Progenitor cell of endocrine pancreas (in vitro differentiated cells): ENCODE results near the gene ZSCAN25. TPM values are rescaled to one million over a fixed set of nuclear protein-coding genes. Genes with fewer than 3 reads are reported as not detected.
"Not testable (repeated sequence)": the region's sequence is repeated elsewhere in the genome, so short reads cannot be mapped to it uniquely, and the experiment has no call there.

ENCODE experiments used
- DNase-seq: peaks from one replicate; pipeline ENCODE4 v3.0.0; 2021; ENCODE audit warnings: low spot score; ENCODE audit not compliant: unreplicated experiment
- H3K27ac Mint-ChIP-seq: 2 replicates; pipeline ENCODE4 v1.8.0; 2021; ENCODE audit warnings: mild to moderate bottlenecking, moderate library complexity, mixed read lengths
- H3K27me3 Mint-ChIP-seq: 2 replicates; pipeline ENCODE4 v1.8.0; 2021; ENCODE audit warnings: mixed read lengths
- H3K36me3 Mint-ChIP-seq: 2 replicates; pipeline ENCODE4 v1.8.0; 2022; ENCODE audit warnings: mixed read lengths; ENCODE audit not compliant: insufficient read depth
- H3K4me1 Mint-ChIP-seq: 2 replicates; pipeline ENCODE4 v1.8.0; 2021; ENCODE audit warnings: low read depth, mixed read lengths
- H3K4me3 Mint-ChIP-seq: 2 replicates; pipeline ENCODE4 v1.8.0; 2021; ENCODE audit warnings: low read depth, mild to moderate bottlenecking, moderate library complexity, mixed read lengths
- H3K9me3 Mint-ChIP-seq: 2 replicates; pipeline ENCODE4 v1.8.0; 2021; ENCODE audit warnings: low read depth, mixed read lengths
- CTCF ChIP-seq: fragments of 200-600 bp; sonication (generic); IDR thresholded peaks from one replicate; pipeline ENCODE4 v1.5.0; 2021; ENCODE audit warnings: antibody characterized with exemption, mild to moderate bottlenecking; ENCODE audit not compliant: unreplicated experiment
- long read RNA-seq: library from polyadenylated mRNA; unstranded; transcript quantifications from one replicate; pipeline ENCODE4 v2.0.0, GENCODE V29; 2020
- total RNA-seq: library from RNA; stranded (reverse); gene quantifications from 2 replicates; pipeline ENCODE4 v1.2.1, GENCODE V29; 2021

ZSCAN25 gene
- 26.4 and 27.9 TPM in 2 replicates for total RNA-seq
- long read RNA-seq, full-length matches to known transcripts = 14 of 36 reads
- long read RNA-seq, partial matches to known transcripts = 2 of 36 reads
- long read RNA-seq, other reads (novel, unspliced or antisense) = 20 of 36 reads

DNA sequence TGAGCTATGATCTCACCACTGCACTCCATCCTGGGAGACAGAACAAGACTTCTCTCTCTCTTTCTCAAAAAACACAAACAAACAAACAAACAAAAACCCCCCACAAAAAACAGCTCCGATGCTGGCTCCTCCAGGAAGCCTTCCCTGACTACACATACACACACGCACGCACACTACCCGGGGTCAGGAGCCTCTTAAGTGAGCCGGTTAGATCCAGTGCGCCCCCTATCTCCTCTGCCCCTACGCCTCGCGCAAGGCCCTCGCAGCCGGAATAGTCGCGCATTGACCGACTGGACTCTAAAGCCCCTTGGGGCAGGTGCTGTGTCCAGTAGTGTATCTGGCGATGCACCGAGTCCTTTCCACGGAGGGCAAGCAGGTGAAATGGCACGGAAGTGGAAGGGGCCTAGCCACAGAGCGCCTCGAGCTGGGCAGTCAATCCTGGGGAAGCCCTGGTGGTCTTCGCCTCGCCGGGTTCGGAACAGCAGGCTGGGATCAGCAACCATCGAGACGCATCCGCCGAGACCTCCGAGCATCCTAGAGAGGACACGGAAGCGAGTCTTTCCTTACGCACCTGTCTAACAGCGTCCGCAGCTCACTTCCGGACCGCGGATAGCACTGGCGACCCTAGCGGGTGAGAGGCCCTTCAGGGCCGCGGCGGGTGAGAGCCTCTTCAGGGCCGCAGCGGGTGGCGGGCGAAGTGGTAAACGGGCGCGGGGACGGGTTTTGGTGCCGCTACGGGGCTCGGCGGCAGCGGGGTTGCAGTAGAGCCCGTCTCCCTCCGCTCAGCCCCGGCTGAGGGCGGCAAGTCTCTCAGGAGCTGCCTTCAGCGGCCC, at the start of gene ZSCAN25:
Gene ZSCAN25, plus strand, starts transcription at position 588 of the 833 bp plus-strand sequence. CDS start 2,661 bp downstream, outside the sequence.
- peak; percentile 82 for DNase-seq
- peak within 1 kb of the TSS; percentile 98 for H3K27ac Mint-ChIP-seq
- TF ChIP-seq CTCF = peak; percentile 51
- peaks cover 16% of the 10 kb centered on the region for H3K4me1 Mint-ChIP-seq
- H3K27me3 Mint-ChIP-seq = no peaks in the 10 kb centered on the region
- H3K36me3 Mint-ChIP-seq = peaks cover 12% of the 10 kb centered on the region
- no peaks in the 10 kb centered on the region for H3K9me3 Mint-ChIP-seq
- peak within 1 kb of the TSS; percentile 92 for H3K4me3 Mint-ChIP-seq

DNA sequence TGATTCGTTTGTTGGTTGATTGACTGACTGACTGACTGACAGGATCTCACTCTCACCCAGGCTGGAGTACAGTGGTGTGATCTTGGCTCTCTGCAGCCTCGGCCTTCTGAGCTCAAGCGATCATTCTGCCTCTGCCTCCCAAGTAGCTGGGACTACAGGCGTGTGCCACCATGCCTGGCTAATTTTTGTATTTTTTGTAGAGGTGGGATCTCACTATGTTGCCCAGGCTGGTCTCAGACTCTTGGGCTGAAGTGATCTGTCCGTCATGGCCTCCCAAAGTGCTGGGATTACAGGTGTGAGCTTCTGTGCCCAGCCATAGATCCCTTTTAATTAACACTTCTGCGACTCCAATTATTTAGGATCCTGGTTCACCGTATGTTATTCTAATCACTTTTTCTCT, 48.0 kb upstream of the ZSCAN25 start:
- H3K27ac Mint-ChIP-seq, H3K4me3 Mint-ChIP-seq, DNase-seq, H3K9me3 Mint-ChIP-seq, H3K4me1 Mint-ChIP-seq, H3K27me3 Mint-ChIP-seq: not testable (repeated sequence)
- peaks cover 25% of the 10 kb centered on the region for H3K36me3 Mint-ChIP-seq

DNA sequence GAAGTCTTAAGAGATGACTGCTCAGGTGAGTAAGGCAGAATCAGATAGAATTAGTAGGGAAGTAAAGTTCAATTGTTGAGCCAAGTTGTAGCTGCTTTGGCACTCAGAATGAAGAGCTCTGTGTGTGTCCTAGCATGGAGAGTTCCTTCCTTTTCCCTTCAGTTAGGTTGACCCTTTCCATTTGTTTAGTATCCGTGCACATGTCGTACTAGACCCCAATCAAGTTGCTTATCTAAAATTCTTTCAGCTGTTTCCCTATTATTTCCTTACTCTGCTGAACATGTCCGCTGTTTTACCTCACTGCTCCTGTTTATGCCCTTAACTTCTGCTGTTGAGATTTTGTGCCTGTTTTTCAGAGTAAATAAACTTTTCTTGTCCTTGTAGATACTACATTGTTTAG, 45.0 kb upstream of the ZSCAN25 start:
- TF ChIP-seq CTCF = no peak
- H3K36me3 Mint-ChIP-seq = peaks cover 12% of the 10 kb centered on the region
- no peaks in the 10 kb centered on the region for H3K4me1 Mint-ChIP-seq
- no peak overlapping the region for H3K4me3 Mint-ChIP-seq
- H3K27me3 Mint-ChIP-seq = no peaks in the 10 kb centered on the region
- DNase-seq = no peak
- H3K27ac Mint-ChIP-seq = no peak overlapping the region
- H3K9me3 Mint-ChIP-seq = no peaks in the 10 kb centered on the region

DNA sequence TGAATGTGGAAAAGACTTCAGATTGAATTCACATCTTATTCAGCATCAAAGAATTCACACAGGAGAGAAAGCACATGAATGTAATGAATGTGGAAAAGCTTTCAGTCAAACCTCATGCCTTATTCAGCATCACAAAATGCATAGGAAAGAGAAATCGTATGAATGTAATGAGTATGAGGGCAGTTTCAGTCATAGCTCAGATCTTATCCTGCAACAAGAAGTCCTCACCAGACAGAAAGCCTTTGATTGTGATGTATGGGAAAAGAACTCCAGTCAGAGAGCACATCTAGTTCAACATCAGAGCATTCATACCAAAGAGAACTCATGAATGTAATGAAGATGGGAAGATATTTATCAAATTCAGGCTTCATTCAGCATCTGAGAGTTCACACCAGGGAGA, 43.5 kb upstream of the ZSCAN25 start:
- H3K27ac Mint-ChIP-seq = no peak overlapping the region
- H3K27me3 Mint-ChIP-seq = no peaks in the 10 kb centered on the region
- no peak overlapping the region for H3K4me3 Mint-ChIP-seq
- DNase-seq = no peak
- H3K9me3 Mint-ChIP-seq = no peaks in the 10 kb centered on the region
- H3K4me1 Mint-ChIP-seq = no peaks in the 10 kb centered on the region
- TF ChIP-seq CTCF = no peak
- H3K36me3 Mint-ChIP-seq = peaks cover 12% of the 10 kb centered on the region

- no peak for DNase-seq
- no peak overlapping the region for H3K4me3 Mint-ChIP-seq
- H3K27ac Mint-ChIP-seq = peak overlapping the region; percentile 37
- no peak for TF ChIP-seq CTCF
- H3K36me3 Mint-ChIP-seq = peaks cover 10% of the 10 kb centered on the region
- no peaks in the 10 kb centered on the region for H3K27me3 Mint-ChIP-seq
- H3K9me3 Mint-ChIP-seq = no peaks in the 10 kb centered on the region
- peaks cover 2% of the 10 kb centered on the region for H3K4me1 Mint-ChIP-seq
Measured at GRCh38 chr7:99576251-99576650, 40.5 kb upstream of the ZSCAN25 start.
